Measurements from ENCODE around the gene MMP15.
"Not testable (repeated sequence)": the region's sequence is repeated elsewhere in the genome, so short reads cannot be mapped to it uniquely, and the experiment has no call there.

MMP15 gene

DNA sequence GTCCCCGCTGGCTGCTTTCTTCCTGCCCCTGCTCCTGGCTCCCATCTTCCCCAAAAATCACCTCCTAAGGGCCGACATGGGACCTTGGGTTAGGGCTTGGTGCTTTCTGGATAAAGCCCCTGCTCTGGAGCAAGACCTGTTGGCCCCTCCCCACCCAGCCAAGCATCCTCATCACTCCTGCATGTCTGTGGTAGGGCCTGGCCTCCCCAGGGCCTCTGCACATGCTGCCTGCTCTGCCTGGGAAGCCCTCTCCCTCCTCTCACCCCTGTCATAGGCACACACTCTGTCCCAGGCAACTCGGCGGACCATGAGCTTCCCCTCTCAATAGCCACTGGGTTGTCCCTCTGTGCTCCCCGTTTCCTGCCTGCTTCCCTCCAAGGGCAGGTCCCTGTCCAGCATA, 68.5 kb downstream of the MMP15 start:
- no peak for DNase-seq

DNA sequence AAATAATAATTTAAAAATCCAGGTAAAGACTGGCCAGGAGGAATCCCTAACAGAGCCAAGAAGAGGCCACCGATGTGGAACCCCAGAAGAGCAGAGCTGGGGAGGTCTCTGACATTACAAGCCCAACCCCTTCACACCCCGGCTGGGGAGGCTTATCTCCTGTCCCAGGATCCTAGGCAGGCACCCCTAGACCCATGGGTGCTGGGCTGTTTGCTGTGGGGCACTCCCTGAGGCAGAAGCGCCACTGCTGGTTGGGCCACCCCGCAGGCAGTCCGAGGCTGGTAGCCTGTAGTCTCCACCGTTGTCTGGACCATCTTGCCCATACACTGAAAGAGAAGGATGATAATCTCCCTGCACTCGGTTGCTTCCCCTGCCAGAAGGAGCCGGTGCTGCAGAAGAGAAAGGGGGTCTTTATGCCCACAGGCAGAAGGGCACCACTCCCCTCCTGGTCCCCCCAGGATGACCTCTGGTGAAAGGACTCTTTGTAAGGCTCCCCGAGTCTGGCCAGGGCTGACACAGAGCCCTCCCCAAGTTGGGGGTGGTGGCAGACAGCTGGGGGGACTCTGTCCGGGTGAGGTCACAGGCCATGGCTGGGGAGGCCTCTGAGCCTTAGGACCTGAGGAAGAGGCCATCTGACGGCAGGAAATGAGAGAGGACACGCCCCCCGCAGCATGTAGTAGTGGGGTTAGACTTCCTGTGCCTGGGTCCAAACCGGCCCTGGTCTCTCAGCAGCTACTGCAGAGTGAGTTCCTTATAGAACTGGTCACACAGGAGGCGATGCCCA, 69.4 kb downstream of the MMP15 start:
- DNase-seq = no peak

DNA sequence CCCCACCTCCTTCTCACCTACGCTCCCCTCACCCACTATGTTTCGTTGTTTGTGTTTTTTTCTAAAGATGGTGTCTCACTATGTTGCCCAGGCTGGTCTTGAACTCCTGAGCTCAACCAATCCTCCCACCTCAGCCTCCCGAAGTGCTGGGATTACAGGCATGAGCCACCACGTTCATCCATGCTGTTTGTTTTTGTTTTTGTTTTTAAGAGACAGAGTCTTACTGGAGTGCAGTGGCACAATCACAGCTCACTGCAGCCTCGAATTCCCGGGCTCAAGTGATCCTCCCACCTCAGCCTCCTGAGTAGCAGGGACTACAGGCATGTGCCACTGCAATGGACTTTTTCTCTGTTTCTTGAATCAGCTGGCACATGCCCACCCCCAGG, 70.0 kb downstream of the MMP15 start:
- DNase-seq = not testable (repeated sequence)

DNA sequence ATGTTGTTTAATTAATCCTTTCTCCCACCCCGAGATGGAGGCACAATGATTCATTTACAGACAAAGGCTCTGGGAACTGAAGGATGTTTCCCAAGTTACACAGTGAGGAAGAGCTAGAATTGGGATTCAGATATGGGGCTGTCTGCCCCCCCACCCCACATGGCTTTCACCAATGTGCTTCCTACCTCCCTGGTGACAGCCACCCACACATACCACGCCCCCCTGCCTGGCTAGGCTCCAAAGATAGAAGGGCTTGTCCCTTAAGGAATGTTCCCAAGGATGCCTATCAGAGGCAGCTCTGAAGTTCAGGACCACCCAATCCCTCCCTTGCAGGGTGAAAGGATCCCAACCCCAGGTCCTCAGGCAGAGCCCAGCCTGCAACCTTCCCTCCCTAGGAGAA, 70.7 kb downstream of the MMP15 start:
- no peak for DNase-seq
